ENCODE measurements around the gene TAPT1. TPM values are rescaled to one million over a fixed set of nuclear protein-coding genes. Genes with fewer than 3 reads are reported as not detected.
A peak's percentile ranks its signal among the peaks of the same experiment; 100 is the strongest.

TAPT1 gene
- total and polyA plus RNA-seq, 3 donors from 2014 or later: 38.4 to 117 (median 46.1) TPM

GRCh38 chr4:16122784-16123183 is 103.5 kb downstream of the TAPT1 start:
- intact Hi-C loops (cut with DNase I; ENCODE audit: low total_unique reads): no loop called here

GRCh38 chr4:16122308-16122711 is 104.0 kb downstream of the TAPT1 start:
- H3K36me3 ChIP-seq (ENCODE audit: low read depth, missing control alignments): no peaks in the 10 kb centered on the region
- DNase-seq: peak; percentile 28
- H3K4me3 ChIP-seq: no peak overlapping the region
- no peaks in the 10 kb centered on the region for H3K9me3 ChIP-seq
- no peaks in the 10 kb centered on the region for H3K4me1 ChIP-seq
- 70% methylated on average over 4 of the region's 4 CpGs for WGBS, 2 donors
- TF ChIP-seq POLR2A (IDR thresholded peaks at IDR 0.05) (no peak), CTCF (IDR thresholded peaks at IDR 0.05) (no peak)
- intact Hi-C loops (cut with DNase I; ENCODE audit: low total_unique reads): no loop called here
- no peaks in the 10 kb centered on the region for H3K27me3 ChIP-seq
- H3K27ac ChIP-seq: no peak overlapping the region

More at GRCh38 chr4:16122784-16123183, 103.5 kb downstream of the TAPT1 start:
- H3K4me1 ChIP-seq: no peaks in the 10 kb centered on the region
- no peak for DNase-seq
- no peaks in the 10 kb centered on the region for H3K36me3 ChIP-seq (ENCODE audit: low read depth, missing control alignments)
- H3K4me3 ChIP-seq: no peak overlapping the region
- TF ChIP-seq POLR2A (IDR thresholded peaks at IDR 0.05) (no peak), CTCF (IDR thresholded peaks at IDR 0.05) (no peak)
- no peaks in the 10 kb centered on the region for H3K9me3 ChIP-seq
- WGBS, 2 donors: 93 to 95% methylated on average over 5 of the region's 5 CpGs
- H3K27me3 ChIP-seq: no peaks in the 10 kb centered on the region
- H3K27ac ChIP-seq: no peak overlapping the region

- Histone ChIP-seq H3K36me3 (ENCODE audit: low read depth, missing control alignments) (no peaks in the 10 kb centered on the region), H3K4me1 (no peaks in the 10 kb centered on the region), H3K27me3 (no peaks in the 10 kb centered on the region), H3K9me3 (no peaks in the 10 kb centered on the region), H3K27ac (no peak overlapping the region), H3K4me3 (no peak overlapping the region)
- no peak for TF ChIP-seq CTCF (IDR thresholded peaks at IDR 0.05)
- TF ChIP-seq POLR2A (IDR thresholded peaks at IDR 0.05): no peak
- intact Hi-C loops (cut with DNase I; ENCODE audit: low total_unique reads): no loop called here
- DNase-seq: no peak
- 92 to 93% methylated on average over 4 of the region's 4 CpGs for WGBS, 2 donors
These were observed 105.6 kb downstream of the TAPT1 start for GRCh38 chr4:16120720-16121119.

- Histone ChIP-seq H3K36me3 (ENCODE audit: low read depth, missing control alignments) (no peaks in the 10 kb centered on the region), H3K27ac (no peak overlapping the region), H3K4me1 (no peaks in the 10 kb centered on the region), H3K4me3 (no peak overlapping the region), H3K27me3 (no peaks in the 10 kb centered on the region), H3K9me3 (no peaks in the 10 kb centered on the region)
- intact Hi-C loops (cut with DNase I; ENCODE audit: low total_unique reads): no loop called here
- TF ChIP-seq POLR2A (IDR thresholded peaks at IDR 0.05) (no peak), CTCF (IDR thresholded peaks at IDR 0.05) (no peak)
- DNase-seq: no peak
- WGBS, 2 donors: 83 to 86% methylated on average over 4 of the region's 4 CpGs
These were observed 106.3 kb downstream of the TAPT1 start for GRCh38 chr4:16119981-16120380.

GRCh38 chr4:16118090-16118489 is 108.2 kb downstream of the TAPT1 start:
- WGBS, 2 donors: 81 to 82% methylated on average over 2 of the region's 2 CpGs
- Histone ChIP-seq H3K4me1 (no peaks in the 10 kb centered on the region), H3K27me3 (no peaks in the 10 kb centered on the region), H3K27ac (no peak overlapping the region), H3K9me3 (no peaks in the 10 kb centered on the region), H3K36me3 (ENCODE audit: low read depth, missing control alignments) (no peaks in the 10 kb centered on the region), H3K4me3 (no peak overlapping the region)
- intact Hi-C loops (cut with DNase I; ENCODE audit: low total_unique reads): no loop called here
- TF ChIP-seq CTCF (IDR thresholded peaks at IDR 0.05) (no peak), POLR2A (IDR thresholded peaks at IDR 0.05) (no peak)
- no peak for DNase-seq

All from testis (tissue), 3 donors.